Fibroblast of mammary gland (primary cell): ENCODE data around the gene SMIM36.
"Not testable (repeated sequence)": the region's sequence is repeated elsewhere in the genome, so short reads cannot be mapped to it uniquely, and the experiment has no call there.

Source experiments
- DNase-seq: peaks from one replicate; pipeline ENCODE4 v3.0.0-alpha.2; 2010; ENCODE audit warnings: low read depth
- H3K4me3 ChIP-seq: 2 replicates; pipeline ENCODE4 v1.5.1; 2011; ENCODE audit warnings: low read depth, mild to moderate bottlenecking, low read length, moderate library complexity; ENCODE audit not compliant: control insufficient read depth
- CTCF ChIP-seq: conservative IDR thresholded peaks from 2 replicates; pipeline ENCODE4 v1.5.1; 2011; ENCODE audit warnings: low read depth, low read length, inconsistent platforms; ENCODE audit not compliant: control insufficient read depth, insufficient read depth

The SMIM36 gene

DNA sequence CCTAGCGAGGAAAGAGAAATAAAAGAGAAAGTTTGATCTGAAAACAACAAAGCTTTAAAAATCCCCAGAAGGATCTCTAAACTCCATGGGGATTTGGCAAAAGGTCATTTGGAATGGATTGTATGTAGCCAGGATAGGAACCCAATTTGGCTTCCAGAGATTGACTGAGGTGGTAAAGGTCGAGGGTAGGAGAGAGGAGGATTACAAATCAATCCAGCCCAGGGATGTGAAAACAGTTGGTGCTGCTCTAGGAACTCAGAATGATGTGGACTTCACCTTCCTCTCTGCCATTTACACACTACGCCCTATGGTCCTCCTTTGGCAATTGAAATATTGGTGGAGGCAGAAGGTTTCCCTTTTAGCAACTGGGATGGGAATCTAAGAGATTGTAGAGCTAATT, 18.8 kb upstream of the SMIM36 start:
- TF ChIP-seq CTCF = no peak

GRCh38 chr17:55527540-55528118, 16.4 kb upstream of the SMIM36 start:
- no peak overlapping the region for H3K4me3 ChIP-seq
- TF ChIP-seq CTCF = peak; percentile 78
- DNase-seq = peak; percentile 76

More for the DNA sequence above, 18.8 kb upstream of the SMIM36 start:
- no peak for DNase-seq
- H3K4me3 ChIP-seq = no peak overlapping the region

GRCh38 chr17:55524440-55525220, 13.4 kb upstream of the SMIM36 start:
- no peak for TF ChIP-seq CTCF
- DNase-seq = no peak
- H3K4me3 ChIP-seq = no peak overlapping the region

DNA sequence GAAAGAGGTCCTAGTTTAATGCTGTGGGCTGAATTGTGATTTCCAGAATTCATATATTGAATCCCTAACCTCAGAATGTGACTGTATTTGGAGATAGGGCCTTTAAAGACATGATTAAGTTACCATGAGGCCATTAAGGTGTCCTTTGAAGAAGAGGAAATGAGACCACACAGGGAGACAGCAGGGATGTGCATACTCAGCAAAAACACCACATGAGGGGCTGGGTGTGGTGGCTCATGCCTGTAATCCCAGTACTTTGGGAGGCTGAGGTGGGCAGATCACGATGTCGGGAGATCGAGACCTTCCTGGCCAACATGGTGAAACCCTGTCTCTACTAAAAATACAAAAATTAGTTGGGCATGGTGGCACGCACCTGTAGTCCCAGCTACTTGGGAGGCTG, 11.8 kb upstream of the SMIM36 start:
- not testable (repeated sequence) for DNase-seq, H3K4me3 ChIP-seq

DNA sequence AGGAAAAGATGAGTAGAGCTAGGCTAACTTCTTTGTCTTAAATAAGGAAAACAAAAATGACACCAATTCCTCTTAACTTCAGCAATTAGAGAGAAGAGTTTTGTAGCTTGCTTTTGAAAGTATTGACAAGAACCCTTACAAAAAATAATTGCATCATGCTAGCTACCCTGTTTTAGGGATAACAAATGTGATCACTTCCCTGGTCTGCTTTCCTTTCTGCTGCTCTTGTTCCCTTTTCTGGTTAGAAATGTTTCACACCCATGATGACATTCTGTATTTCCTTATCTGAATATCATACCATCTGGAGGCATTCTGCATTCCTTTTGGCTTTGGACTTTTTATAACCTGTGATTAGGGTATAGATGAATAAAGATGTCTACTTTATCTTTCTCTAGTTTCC, 9.9 kb upstream of the SMIM36 start:
- no peak for DNase-seq
- no peak for TF ChIP-seq CTCF
- no peak overlapping the region for H3K4me3 ChIP-seq

GRCh38 chr17:55520402-55520801, 9.2 kb upstream of the SMIM36 start:
- no peak overlapping the region for H3K4me3 ChIP-seq
- no peak for TF ChIP-seq CTCF
- DNase-seq = no peak

GRCh38 chr17:55518510-55518909, 7.3 kb upstream of the SMIM36 start:
- H3K4me3 ChIP-seq = no peak overlapping the region
- no peak for TF ChIP-seq CTCF
- no peak for DNase-seq
